Lower lobe of right lung (tissue), 2 donors: Measurements from ENCODE around the gene CASTOR1. TPM values are rescaled to one million over a fixed set of nuclear protein-coding genes. Genes with fewer than 3 reads are reported as not detected.
A peak's percentile ranks its signal among the peaks of the same experiment; 100 is the strongest.

Experiments used
- ATAC-seq, 2 donors: fragments of 200-7000 bp; cut with Tn5 transposase; one replicate each; pipeline ENCODE4 v1.9.1; 2020 to 2022; ENCODE audit warnings: mild to moderate bottlenecking in 2 of 2, moderate library complexity in 2 of 2
- DNase-seq: peaks from one replicate; pipeline ENCODE4 v3.0.0-alpha.2; 2020
- H3K27ac ChIP-seq: fragments of 200-600 bp; one replicate; pipeline ENCODE4 v1.8.0; 2022
- H3K27me3 ChIP-seq: fragments of 200-600 bp; one replicate; pipeline ENCODE4 v1.8.0; 2022; ENCODE audit warnings: low read depth
- H3K36me3 ChIP-seq: fragments of 200-600 bp; one replicate; pipeline ENCODE4 v1.8.0; 2022; ENCODE audit warnings: mild to moderate bottlenecking
- H3K4me1 ChIP-seq: fragments of 200-600 bp; one replicate; pipeline ENCODE4 v1.8.0; 2022
- H3K4me3 ChIP-seq: fragments of 200-600 bp; one replicate; pipeline ENCODE4 v1.8.0; 2022; ENCODE audit warnings: mild to moderate bottlenecking
- H3K9me3 ChIP-seq: fragments of 200-600 bp; one replicate; pipeline ENCODE4 v1.8.0; 2022
- intact Hi-C: fragments of 100-400 bp; cut with DNase I; formaldehyde crosslinking; loops from one replicate; pipeline ENCODE4 v1.11.0; 2022
- total RNA-seq: library from RNA; stranded (reverse); fragmentation: NEBNext Ultra II Directional; extraction: Animal tissue kit (Norgen Biotek cat#: 25700); gene quantifications from one replicate; pipeline ENCODE4 v1.2.1, GENCODE V29; 2021
- TF ChIP-seq, protein P1 (sequence below): fragments of 200-600 bp; IDR thresholded peaks from one replicate; pipeline ENCODE4 v1.8.0; 2022; ENCODE audit warnings: antibody characterized with exemption, mild to moderate bottlenecking
- donor health status: DM: no; HTN: yes; CAD: no; lungs with severe emphysema.

Gene CASTOR1
- total RNA-seq, 1 donor from 2014 or later = 16.2 TPM

DNA sequence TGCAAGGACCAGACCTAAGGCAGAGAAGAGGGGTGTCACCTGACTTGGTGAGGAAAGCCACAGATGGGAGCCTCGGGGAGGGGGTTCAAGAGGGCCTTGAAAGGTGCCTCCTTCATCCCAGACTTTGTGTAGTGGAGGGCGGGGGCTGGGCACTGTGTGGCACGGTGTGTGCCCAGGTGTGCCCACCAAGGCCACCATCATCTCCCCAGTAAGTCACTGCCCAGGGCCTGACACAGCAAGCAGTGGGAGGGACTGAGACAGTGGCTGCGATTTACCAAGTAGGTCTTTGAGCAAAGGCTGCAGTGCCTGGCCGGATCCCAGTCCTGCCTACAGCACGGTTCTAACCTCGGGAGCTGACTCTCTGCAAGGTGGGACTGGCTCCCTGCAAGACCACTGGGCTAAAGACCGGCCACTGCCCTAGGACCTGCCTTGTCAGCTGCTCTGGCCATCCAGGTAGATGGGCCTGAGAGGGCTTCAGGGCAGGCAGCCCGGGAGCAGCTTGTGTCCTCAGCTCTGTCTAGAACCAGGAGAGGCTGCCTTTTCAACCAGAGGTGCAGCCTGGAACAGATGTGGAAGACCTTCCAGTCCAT lies 24.1 kb downstream of the CASTOR1 start:
- intact Hi-C loops = no loop called here
- DNase-seq (no peak), ATAC-seq (no peak)
- H3K27ac ChIP-seq = peak overlapping the region; percentile 76
- no peaks in the 10 kb centered on the region for H3K9me3 ChIP-seq
- H3K27me3 ChIP-seq = no peaks in the 10 kb centered on the region
- H3K4me1 ChIP-seq = peaks cover 19% of the 10 kb centered on the region
- H3K36me3 ChIP-seq = no peaks in the 10 kb centered on the region
- TF ChIP-seq, protein P1, sequence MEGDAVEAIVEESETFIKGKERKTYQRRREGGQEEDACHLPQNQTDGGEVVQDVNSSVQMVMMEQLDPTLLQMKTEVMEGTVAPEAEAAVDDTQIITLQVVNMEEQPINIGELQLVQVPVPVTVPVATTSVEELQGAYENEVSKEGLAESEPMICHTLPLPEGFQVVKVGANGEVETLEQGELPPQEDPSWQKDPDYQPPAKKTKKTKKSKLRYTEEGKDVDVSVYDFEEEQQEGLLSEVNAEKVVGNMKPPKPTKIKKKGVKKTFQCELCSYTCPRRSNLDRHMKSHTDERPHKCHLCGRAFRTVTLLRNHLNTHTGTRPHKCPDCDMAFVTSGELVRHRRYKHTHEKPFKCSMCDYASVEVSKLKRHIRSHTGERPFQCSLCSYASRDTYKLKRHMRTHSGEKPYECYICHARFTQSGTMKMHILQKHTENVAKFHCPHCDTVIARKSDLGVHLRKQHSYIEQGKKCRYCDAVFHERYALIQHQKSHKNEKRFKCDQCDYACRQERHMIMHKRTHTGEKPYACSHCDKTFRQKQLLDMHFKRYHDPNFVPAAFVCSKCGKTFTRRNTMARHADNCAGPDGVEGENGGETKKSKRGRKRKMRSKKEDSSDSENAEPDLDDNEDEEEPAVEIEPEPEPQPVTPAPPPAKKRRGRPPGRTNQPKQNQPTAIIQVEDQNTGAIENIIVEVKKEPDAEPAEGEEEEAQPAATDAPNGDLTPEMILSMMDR = no peak
- H3K4me3 ChIP-seq = peak overlapping the region; percentile 51

DNA sequence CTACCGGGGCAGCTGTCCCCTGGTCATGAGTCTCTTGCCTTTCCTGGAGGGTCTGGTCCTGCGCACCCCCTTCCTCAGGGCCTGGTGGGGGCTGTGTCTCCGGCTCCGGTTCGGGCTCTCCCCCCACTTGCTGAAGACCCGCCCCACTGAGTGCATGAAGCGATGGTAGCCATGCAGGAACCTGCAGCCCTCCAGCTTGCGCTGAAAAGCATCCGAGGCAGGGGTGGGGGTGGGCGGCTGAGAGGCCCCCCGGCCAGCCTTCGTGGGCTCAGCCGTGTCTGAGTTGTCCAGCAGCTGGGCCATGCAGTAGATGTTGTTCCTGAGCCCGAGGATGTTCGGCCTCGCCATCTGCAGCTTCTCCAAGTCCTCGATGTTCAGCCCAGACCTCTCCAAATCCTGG lies 25.4 kb downstream of the CASTOR1 start:
- no peak overlapping the region for H3K4me3 ChIP-seq
- no peaks in the 10 kb centered on the region for H3K9me3 ChIP-seq
- intact Hi-C loops = no loop called here
- no peak overlapping the region for H3K27ac ChIP-seq
- ATAC-seq = no peak
- H3K4me1 ChIP-seq = peaks cover 19% of the 10 kb centered on the region
- H3K36me3 ChIP-seq = no peaks in the 10 kb centered on the region
- no peaks in the 10 kb centered on the region for H3K27me3 ChIP-seq
- TF ChIP-seq, protein P1 = no peak
- no peak for DNase-seq

DNA sequence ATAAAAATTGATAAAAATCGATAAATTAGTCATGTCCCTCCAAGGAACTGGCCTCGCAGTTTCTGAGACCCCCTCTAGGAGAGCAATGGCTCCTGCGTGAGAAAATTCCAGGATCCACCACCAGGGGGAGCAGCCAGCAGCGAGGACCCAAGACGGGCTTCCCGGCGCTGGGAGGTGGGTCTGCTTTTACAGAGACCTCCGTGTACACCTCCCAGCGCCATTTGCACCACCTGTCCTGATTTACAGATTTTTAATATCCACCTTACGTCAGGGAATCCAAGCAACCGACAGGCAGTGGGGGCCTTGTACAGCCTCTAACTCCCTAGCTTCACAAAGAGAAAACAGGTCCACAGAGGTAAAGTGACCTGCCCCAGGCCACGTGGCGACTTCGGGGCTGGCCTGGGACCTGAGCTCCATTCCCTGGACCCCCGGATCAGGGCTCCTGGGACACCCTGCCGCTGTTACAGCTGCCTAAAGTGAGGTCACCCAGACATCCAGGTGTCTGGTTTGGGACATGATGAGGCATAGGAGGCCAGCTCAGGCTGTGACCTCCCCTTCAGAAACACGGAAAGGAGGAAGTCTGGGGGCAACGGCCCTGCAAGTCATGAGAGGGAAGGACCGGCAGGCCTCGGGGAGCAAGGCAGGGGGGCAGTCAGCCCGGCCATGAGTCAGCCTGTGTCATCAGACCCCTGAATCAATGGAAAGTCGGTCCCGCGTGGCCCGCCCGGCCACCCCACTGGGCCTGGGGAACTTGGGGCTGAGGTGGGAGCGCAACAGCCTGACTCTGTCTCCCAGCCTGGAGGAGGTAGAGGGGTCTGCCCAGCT lies 26.2 kb downstream of the CASTOR1 start:
- Histone ChIP-seq H3K4me3 (peak overlapping the region; percentile 9), H3K36me3 (no peaks in the 10 kb centered on the region), H3K4me1 (peaks cover 19% of the 10 kb centered on the region), H3K27me3 (no peaks in the 10 kb centered on the region), H3K27ac (peak overlapping the region; percentile 8), H3K9me3 (no peaks in the 10 kb centered on the region)
- ATAC-seq = peak; percentile 43 to 47
- TF ChIP-seq, protein P1 = peak; percentile 99
- peak; percentile 82 for DNase-seq
- intact Hi-C loops = no loop called here

DNA sequence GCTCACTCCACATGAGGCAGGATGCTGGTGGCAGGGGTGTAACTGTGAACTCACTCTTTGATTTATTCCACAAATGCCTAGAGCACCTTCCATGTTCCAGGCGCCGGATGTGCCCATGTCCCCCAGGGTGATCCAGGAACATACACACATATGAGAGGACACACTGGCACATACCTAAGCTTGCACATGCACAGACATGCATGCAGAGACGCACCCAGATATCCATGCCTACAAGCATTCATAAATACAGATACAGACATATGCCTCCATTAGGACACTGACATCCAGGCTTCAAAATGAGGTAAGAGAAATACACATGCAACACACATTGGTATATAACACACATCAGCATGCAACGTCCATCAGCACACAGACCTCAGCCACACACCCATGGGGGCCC lies 27.2 kb downstream of the CASTOR1 start:
- Histone ChIP-seq H3K9me3 (no peaks in the 10 kb centered on the region), H3K27ac (no peak overlapping the region), H3K4me1 (peaks cover 12% of the 10 kb centered on the region), H3K36me3 (no peaks in the 10 kb centered on the region), H3K4me3 (no peak overlapping the region), H3K27me3 (no peaks in the 10 kb centered on the region)
- ATAC-seq (no peak), DNase-seq (no peak)
- TF ChIP-seq, protein P1 = no peak
- intact Hi-C loops = no loop called here

DNA sequence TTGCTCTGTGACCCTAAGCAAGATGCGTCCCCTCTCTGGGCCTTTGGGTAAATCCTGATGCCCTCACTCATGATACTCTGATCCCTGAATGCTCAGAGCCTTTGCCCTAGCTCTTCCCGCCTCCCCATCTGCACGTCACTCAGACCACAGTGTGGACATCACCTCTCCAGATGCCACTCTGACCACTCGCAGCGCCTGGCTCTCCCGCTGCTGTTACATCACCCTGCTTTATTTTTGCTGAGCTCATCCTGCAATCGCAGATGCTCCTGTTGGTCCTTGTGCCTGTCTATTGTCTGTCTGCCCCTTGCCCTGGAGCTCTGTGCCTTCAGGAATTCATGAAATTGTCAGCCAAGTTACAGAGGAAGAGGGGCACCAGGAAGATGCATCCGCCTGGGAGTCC lies 28.2 kb downstream of the CASTOR1 start:
- TF ChIP-seq, protein P1 = no peak
- Histone ChIP-seq H3K27ac (no peak overlapping the region), H3K9me3 (no peaks in the 10 kb centered on the region), H3K4me3 (no peak overlapping the region), H3K4me1 (peaks cover 15% of the 10 kb centered on the region), H3K27me3 (no peaks in the 10 kb centered on the region), H3K36me3 (no peaks in the 10 kb centered on the region)
- DNase-seq (no peak), ATAC-seq (no peak)
- intact Hi-C loops = no loop called here
